GM21786 (cell line): ENCODE results near the gene GJD4.

Experiments
- ATAC-seq: cut with Tn5 transposase; IDR thresholded peaks from one replicate; pipeline ENCODE4 v1.9.1; 2021; ENCODE audit not compliant: unreplicated experiment

The GJD4 gene

DNA sequence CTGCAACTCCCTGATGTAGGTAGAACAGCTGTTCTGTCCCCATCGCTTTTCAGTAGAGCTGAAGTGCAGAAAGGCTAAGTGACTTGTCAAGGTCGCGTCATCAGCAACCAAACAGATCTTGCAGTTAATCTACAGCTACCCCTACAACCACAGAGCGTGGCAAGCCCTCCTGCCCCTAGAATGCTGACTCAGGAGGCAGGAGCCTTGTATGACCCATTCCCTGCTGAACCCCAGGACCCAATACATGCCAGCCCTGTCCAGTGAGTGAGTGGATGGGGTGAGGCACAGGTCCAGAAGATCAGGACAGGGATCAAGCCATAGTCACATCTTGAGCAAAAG lies 26.6 kb upstream of the GJD4 start:
- ATAC-seq, result no peak

DNA sequence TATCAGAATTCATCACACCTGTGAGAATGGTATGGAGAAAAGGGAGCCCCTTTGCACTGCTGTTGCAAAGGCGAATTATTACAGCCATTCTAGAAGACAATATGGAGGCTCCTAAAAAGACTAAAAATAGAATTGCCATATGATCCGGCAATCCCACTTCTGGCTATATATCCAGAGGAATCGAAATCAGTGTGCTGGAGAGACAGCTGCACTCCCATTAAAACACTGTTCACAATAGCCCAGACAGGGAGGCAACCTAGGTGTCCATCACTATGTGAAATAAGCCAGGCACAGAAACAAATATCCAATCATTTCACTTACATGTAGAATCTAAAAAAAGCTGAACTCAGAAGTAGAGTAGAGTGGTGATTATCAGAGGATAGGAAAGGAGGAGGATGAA lies 26.0 kb upstream of the GJD4 start:
- ATAC-seq, result no peak

DNA sequence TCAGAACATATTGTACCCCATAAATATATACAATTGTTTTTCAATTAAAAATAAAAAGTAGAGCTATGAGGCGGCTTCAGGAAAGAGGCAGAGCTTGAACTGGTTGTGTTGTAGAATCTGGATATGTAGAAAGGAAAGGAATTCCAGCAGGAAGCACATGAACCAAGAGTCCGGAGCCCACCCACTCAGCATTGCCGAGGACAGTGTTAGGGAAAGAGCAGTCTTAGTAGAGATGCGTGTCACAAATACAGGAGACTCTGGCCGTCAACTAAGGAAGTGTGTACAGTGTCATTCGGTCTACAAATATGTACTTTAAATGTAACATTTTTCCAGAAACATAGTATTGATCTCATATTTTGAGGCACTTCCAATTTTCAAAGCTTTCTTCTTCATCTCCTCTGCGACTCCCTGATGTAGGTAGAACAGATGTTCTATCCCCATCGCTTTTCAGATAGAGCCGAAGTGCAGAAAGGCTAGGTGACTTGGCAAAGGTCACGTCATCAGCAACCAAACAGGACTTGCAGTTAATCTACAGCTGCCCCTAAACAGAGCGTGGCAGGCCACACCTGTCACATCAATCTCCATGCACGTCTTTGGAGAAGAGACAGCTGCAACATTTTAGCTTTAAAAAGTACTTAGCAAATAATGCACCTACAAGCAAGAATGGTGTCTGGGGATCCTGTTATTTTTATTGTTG lies 25.3 kb upstream of the GJD4 start:
- no peak for ATAC-seq

DNA sequence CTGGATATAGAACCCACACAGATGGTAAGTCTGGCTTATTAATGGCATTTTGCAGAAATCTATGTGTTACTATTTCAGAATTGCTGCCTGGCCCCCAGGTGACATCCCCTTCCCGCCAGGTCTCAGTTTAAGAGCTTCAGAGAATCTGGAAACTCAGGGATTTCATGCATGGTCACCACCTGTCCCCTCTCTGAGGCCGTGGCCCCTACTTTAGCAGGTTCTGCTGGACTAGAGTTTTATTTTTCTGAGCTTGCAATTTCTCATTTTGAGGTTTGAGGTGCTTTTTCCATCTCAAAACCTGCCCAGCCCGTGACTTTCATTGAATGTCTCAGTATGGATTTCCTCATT lies 24.7 kb upstream of the GJD4 start:
- no peak for ATAC-seq

DNA sequence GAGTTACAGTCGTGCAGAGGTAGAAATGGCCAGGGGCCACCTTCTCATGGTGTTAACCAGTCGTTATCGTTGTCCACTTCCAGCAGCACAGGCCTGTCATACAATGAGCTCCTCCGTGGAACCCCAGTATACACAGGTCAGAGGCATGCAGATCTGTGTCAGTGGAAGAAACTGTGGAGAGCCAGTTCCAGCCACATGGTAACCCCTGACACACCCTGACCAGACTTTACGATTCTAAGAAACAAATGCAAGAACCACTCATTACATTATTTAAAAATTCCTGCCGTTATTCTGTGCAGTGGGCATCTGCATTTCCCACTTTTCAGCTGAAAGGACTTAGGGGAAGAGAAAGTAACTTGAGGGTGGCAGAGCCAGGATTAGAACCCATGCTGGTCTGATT lies 23.5 kb upstream of the GJD4 start:
- ATAC-seq, result no peak

DNA sequence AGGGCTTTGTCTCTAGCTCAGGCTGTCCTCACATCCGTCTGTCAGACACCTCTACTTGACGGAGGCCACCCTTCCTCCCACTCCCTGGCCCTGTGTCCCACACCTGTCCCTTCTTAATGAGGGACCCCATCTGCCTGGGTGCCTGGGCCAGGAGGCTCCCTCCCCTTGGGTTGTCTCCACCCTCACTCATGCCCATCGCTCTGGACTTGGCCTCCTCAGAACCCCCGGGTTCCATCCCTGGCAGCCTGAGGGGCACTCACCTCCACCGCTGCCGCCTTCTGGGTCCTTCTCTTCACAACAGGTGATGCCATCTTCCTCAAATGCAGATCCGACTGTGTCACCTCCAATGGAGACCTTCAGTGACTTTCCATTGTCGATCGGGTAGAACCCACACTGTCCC lies 20.2 kb upstream of the GJD4 start:
- no peak for ATAC-seq

DNA sequence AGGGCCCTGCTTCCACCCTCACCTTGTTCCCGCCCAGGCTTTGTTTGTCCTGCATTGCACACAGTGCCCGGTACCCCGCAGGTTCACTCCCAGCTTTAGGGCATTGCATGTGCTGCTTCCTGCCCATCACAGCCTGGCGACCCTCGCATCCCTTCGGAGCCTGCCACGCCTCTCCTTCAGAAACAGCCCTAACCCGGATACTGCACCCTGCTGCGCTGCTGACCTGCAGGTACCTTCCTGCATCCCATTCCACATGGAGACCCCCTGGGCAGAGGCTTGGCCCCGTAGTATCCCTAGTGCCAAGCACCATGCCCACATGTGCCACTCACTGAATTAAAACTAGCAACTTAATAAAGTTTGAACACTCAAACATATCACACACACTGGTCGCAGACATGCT lies 19.8 kb upstream of the GJD4 start:
- no peak for ATAC-seq

DNA sequence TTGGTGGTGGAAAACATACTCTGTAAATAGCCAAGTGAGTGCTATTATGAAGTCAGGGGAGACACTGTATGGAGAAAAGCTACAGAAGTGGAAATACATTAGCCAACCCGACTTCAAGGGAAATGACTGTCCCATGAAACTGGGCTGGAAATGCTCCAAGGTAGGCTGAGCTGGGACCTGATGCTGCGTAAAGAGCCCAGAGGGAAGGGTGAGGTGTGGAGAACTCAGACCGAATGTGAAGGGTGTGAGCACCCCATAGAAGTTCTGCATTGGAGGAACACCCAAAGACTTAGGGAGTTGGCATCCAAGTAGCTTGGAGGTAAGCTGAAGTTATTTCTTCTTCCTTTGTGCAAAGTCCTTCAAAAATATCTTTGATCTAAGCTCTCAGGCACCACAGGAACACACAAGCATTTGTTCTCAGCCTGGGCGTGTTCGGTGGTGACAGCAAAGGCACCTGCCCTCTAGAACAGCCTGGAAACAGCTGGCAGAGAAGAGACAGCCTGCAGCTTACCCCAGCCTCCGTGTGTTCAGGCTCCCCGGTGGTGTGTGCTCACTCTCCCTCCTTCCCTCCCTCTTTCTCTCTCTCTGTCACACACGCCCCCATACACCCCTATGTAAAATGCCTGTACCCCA lies 19.1 kb upstream of the GJD4 start:
- no peak for ATAC-seq

DNA sequence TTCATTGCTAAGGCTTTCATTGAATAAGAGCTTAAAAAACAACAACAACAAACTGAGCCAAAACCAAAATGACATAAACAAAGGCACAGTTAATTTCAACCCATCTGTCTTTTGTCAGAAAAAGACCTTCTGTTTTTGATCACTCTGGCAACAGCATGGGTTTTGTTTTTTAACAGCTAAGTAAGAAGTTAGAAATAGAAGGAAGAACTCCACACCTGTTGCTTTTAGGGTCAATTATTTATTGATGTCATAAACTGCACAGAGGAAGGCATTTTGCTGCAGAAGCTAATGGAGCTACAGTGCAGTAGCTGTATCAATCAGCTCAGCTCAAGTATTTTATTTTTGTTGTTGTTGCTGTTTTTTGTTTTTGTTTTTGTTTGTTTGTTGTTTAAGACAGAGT lies 16.3 kb upstream of the GJD4 start:
- ATAC-seq, result no peak

DNA sequence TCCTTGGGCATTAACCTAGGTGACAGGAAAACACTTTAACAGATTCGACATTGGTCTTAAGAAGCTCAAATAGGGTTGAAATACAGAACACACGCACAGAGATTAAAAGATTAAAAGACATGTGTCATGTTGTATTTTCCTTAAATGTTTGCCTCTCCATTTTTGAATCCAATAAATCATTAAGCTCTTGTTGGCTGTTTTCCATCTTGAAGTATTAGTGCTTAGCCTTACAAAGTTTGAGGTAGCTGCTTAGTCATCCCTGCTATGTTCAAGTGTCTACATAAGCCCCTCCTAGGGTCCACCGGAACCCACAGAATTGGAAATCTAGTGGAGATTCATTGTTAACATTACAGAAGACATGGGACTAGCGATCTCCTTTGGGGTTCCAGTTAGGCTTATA lies 12.7 kb upstream of the GJD4 start:
- ATAC-seq, result no peak

DNA sequence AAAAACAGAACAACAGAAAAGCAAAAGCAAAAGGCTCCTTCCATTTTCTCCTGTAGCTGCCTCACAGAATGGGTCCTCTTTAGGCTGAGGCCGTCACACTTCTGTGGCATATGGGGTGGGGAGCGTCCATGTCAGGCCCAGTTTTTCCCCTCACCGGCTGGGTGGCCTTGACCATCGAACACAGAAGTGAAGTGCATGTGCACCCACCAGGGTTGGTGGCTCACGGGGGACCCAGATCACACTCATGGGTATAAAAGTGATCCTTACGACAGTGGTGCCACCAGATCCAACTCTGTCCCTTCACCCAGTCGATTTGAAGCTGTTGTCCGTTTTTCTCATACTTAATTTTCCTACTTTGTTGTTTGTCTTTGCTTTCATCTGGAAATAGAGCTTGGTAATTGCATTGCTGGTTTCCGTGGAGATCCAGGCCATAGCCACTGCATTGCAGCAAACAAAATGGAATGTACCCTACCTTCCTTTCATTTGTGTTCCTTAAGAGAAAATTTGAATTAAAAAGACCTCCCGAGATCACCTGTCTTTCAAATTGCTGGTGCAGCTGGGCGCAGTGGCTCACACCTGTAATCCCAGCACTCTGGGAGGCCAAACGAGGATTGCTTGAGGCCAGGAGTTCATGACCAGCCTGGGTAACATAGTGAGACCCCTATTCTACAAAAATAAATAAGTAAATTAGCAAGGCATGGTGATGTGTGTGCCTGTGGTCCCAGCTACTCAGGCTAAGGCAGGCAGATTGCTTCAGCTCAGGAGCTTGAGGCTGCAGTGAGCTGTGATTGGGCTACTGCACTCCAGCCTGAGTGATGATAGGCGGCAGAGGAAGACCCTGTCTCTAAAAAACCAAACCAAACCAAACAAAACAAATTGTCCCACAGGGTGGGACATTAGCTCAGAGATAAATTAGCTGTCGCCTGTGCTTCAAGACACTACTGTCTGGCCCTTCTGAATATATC lies 10.7 kb upstream of the GJD4 start:
- ATAC-seq, result no peak

DNA sequence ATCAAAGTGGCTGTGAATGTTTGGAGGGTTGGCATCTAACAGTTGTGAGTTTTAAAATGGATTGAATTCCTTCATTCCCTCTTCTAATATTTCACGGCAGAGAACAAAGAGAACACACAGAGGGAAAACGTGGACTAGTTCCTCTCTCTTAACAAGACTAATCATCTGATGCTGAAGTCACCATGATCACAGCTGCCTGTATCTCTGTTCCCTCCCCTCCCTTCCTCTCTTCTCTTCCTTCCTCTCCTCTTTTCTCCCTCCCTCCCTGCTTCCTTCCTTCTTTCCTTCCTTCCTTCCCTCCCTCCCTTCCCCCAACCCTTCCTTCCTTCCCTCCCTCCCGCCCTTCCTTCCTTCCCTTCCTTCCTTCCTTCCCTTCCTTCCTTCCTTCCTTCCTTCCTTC lies 10.0 kb upstream of the GJD4 start:
- ATAC-seq, result no peak

DNA sequence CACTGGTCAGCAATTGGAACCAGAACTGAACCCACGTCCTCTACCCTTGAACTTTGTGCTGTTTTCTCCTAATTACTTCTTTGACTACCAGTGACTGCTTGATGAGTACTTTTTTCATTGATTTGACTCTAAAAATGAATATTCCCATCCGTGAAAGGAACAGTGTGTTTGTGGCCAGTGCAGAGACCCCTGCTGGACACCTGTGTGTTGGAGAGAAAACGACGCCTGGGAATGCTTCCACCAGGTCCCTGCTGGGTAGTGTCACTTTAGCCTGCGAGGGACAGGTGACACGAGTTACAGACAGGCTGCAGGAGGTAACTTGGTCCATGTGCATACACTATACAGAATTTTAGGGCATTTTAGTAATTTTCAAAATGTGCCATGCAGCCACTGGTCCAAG lies 6.8 kb upstream of the GJD4 start:
- no peak for ATAC-seq

DNA sequence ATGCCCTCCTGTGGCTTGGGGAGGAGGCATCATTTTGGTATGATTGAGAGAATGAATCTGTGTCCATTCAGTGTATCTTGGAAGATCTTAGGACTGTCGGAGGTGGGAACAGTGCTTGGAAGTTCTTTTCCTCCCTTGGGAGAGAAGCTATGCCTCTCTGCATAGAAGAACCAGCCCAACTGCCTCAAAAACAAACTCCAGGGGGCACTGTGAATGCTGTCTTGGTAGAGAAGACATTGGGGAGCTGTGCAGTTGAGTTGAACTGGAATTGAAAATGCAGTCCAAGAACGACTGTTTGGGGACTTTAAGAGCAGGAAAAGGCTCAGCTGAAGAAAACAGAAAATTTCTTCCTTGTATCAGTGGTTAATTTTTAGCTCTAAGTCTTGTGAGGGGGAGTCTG lies 4.9 kb upstream of the GJD4 start:
- no peak for ATAC-seq

DNA sequence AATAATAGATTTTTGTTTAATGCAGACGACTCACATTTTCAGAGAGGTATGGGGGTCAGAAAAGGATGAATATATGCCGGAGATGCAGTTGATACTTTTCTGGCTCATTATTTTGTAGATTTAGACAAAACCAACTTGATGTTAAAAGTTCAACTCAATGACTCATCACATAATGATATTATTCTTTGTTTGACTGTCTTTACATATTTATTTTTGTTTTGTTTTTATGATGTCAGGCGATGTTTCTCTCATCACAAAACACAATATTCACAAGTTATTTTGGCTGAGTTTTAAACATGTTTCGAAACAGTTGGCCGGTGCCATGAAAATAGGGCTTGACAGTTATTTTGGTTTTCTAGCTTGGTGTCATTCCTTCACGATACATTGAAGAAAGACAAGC lies 1.3 kb downstream of the GJD4 start:
- ATAC-seq, result no peak

DNA sequence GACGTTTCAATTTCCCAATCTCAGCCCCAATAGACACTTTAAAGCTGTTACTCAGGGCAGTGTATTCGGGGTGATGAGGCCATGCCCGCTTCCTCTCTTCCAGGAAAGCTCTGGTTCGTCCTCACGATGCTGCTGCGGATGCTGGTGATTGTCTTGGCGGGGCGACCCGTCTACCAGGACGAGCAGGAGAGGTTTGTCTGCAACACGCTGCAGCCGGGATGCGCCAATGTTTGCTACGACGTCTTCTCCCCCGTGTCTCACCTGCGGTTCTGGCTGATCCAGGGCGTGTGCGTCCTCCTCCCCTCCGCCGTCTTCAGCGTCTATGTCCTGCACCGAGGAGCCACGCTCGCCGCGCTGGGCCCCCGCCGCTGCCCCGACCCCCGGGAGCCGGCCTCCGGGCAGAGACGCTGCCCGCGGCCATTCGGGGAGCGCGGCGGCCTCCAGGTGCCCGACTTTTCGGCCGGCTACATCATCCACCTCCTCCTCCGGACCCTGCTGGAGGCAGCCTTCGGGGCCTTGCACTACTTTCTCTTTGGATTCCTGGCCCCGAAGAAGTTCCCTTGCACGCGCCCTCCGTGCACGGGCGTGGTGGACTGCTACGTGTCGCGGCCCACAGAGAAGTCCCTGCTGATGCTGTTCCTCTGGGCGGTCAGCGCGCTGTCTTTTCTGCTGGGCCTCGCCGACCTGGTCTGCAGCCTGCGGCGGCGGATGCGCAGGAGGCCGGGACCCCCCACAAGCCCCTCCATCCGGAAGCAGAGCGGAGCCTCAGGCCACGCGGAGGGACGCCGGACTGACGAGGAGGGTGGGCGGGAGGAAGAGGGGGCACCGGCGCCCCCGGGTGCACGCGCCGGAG lies 2.6 kb downstream of the GJD4 start:
- ATAC-seq, result no peak

DNA sequence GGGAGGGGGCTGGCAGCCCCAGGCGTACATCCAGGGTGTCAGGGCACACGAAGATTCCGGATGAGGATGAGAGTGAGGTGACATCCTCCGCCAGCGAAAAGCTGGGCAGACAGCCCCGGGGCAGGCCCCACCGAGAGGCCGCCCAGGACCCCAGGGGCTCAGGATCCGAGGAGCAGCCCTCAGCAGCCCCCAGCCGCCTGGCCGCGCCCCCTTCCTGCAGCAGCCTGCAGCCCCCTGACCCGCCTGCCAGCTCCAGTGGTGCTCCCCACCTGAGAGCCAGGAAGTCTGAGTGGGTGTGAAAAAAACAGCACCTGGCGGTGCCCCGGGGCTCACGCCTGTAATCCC lies 3.2 kb downstream of the GJD4 start:
- no peak for ATAC-seq

DNA sequence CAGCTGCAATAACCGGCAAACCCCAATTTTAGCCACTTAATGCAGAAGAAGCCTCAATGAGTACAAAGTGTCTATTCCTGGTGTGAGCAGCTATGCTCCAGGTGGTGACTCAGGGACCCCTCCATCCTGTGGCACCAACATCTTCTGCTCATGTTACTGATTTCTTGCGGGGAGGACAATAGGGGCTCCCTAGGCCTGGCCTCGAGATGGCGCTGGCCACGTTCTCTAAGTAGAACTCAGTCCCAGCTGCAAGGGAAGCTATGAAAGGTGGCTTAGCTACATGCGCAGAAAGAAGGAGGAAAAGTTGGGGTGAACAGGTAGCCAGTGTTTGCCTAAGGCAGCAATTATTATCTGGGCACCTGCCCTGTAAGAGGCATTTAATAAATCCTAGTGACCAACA lies 6.6 kb downstream of the GJD4 start:
- no peak for ATAC-seq

DNA sequence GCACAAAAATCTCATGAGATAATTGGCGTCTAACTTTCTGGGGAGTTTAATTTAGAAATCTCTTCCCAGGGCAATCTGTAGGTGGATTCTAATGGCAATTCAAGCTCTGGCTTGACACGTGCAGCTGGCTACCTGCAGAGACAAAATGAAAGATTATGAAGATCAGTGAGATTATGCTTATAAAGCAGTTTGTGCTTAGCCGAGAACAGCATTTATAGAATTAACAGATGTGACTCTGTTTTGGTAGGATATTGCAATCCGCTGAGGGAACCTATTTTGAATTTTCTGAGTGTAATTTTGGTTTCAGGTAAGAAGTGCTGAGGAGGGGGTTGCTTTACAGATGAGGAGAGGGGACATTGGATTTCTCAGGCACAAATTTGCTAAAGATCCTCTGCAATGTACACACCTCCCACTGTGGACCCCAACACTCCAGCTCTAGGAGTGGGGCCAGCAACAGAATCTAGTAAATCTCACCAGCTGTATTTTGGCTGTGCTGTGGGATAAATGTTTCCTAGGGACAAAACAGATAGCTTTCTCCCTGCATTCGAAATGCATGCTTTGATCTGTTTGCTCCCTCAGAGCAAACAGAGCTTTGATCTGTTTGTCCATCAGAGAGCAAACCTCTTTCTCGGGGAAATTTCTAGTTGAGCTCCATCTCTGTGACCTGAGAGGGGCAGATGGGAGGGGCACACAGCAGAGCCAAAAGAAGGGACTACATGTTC lies 7.4 kb downstream of the GJD4 start:
- no peak for ATAC-seq

DNA sequence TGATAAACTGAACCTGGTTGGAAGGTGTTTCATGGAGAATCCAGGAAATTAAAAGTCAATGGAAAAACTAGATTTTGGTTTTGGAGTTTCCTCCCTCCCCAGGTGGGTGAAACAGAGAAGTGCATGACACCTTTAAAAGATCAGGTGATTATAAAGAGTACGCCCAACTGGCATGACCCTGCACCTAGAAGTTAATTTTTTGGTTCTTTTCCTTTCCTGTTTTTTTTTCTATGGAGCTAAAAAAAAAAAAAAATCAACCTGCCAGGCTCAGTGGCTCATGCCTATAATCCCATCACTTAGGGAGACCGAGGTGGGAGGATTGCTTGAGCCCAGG lies 7.9 kb downstream of the GJD4 start:
- ATAC-seq, result no peak
